GM19328 (cell line): Measurements from ENCODE around the gene GNAT1.

Experiments used
- ATAC-seq: cut with Tn5 transposase; IDR thresholded peaks from one replicate; pipeline ENCODE4 v1.9.1; 2021; ENCODE audit warnings: mild to moderate bottlenecking, moderate library complexity; ENCODE audit not compliant: unreplicated experiment

The GNAT1 gene

GRCh38 chr3:50190936-50191660 lies at the start of gene GNAT1:
TSS of gene GNAT1 (plus strand) at chr3:50191610. CDS start at chr3:50191726, 116 bp downstream.
- ATAC-seq: no peak

GRCh38 chr3:50146316-50146901 lies 45.0 kb upstream of the GNAT1 start:
- no peak for ATAC-seq

GRCh38 chr3:50147016-50147415 lies 44.4 kb upstream of the GNAT1 start:
- ATAC-seq: no peak

GRCh38 chr3:50147447-50147846 lies 44.0 kb upstream of the GNAT1 start:
- ATAC-seq: no peak

- no peak for ATAC-seq
Measured at GRCh38 chr3:50147861-50148260, 43.5 kb upstream of the GNAT1 start.

- no peak for ATAC-seq
Measured at GRCh38 chr3:50150404-50150750, 41.0 kb upstream of the GNAT1 start.

- no peak for ATAC-seq
Measured at GRCh38 chr3:50150863-50151686, 40.3 kb upstream of the GNAT1 start.

GRCh38 chr3:50151728-50152127 lies 39.7 kb upstream of the GNAT1 start:
- no peak for ATAC-seq

- no peak for ATAC-seq
Measured at GRCh38 chr3:50153782-50154475, 37.5 kb upstream of the GNAT1 start.

- peak; percentile 31 for ATAC-seq
Measured at GRCh38 chr3:50154476-50154839, 37.0 kb upstream of the GNAT1 start.

GRCh38 chr3:50154840-50155490 lies 36.4 kb upstream of the GNAT1 start, which contains the start of gene SEMA3F:
TSS of gene SEMA3F (plus strand) at chr3:50155324. CDS start at chr3:50159623, 4,299 bp downstream.
- peak; percentile 71 for ATAC-seq

GRCh38 chr3:50155491-50155878 lies 35.9 kb upstream of the GNAT1 start:
- ATAC-seq: no peak

GRCh38 chr3:50155891-50156290 lies 35.5 kb upstream of the GNAT1 start:
- no peak for ATAC-seq

- ATAC-seq: no peak
Measured at GRCh38 chr3:50156549-50157493, 34.6 kb upstream of the GNAT1 start.

- no peak for ATAC-seq
Measured at GRCh38 chr3:50157827-50158529, 33.4 kb upstream of the GNAT1 start.

- ATAC-seq: no peak
Measured at GRCh38 chr3:50158530-50159146, 32.8 kb upstream of the GNAT1 start.

GRCh38 chr3:50160561-50160983 lies 30.8 kb upstream of the GNAT1 start:
- ATAC-seq: no peak

- ATAC-seq: no peak
Measured at GRCh38 chr3:50161320-50161719, 30.1 kb upstream of the GNAT1 start.
